ENCODE data around the gene FECH.
"Not testable (repeated sequence)": the region's sequence is repeated elsewhere in the genome, so short reads cannot be mapped to it uniquely, and the experiment has no call there.

The FECH gene

GRCh38 chr18:57595347-57595746 is 8.8 kb upstream of the FECH start:
- no peak for DNase-seq
- POLR2A ChIA-PET = no interaction called here

GRCh38 chr18:57592716-57593115 is 6.2 kb upstream of the FECH start:
- POLR2A ChIA-PET; H3K4me3 ChIP-seq (ENCODE audit: control insufficient read depth in 1 of 7, extremely low read depth in 1 of 7, insufficient read depth in 4 of 7, low read depth in 2 of 7, low read length in 6 of 7); H3K9me3 ChIP-seq (ENCODE audit: control extremely low read depth in 1 of 5, control insufficient read depth in 4 of 5, insufficient read depth in 2 of 5, low read depth in 1 of 5, low read length in 4 of 5); H3K27ac ChIP-seq (ENCODE audit: insufficient read depth in 1 of 2, low read depth in 1 of 2, low read length in 2 of 2, poor library complexity in 1 of 2, severe bottlenecking in 2 of 2); H3K27me3 ChIP-seq (replicated peaks in 2 of 5; ENCODE audit: control insufficient read depth in 4 of 5, insufficient read depth in 5 of 5, low read length in 4 of 5); H3K36me3 ChIP-seq (ENCODE audit: control insufficient read depth in 4 of 4, insufficient read depth in 4 of 4, low read length in 3 of 4); H3K4me1 ChIP-seq (ENCODE audit: control extremely low read depth in 1 of 4, control insufficient read depth in 4 of 4, insufficient read depth in 4 of 4, low read length in 3 of 4): not testable (repeated sequence)
- CTCF ChIA-PET = interaction anchor here (0.6 to 2.3 kb wide), 5 partner anchors 11 to 1419 kb away, joined by 3 to 8 read pairs (median 3); no protein-coding TSS in a partner anchor
- DNase-seq = peak in 2 of 3 donors; percentile 28
- WGBS (ENCODE audit: insufficient coverage) = 40% methylated on average over 1 of the region's 4 CpGs

More at GRCh38 chr18:57595347-57595746, 8.8 kb upstream of the FECH start:
- Histone ChIP-seq H3K9me3 (ENCODE audit: control extremely low read depth in 1 of 5, control insufficient read depth in 4 of 5, insufficient read depth in 2 of 5, low read depth in 1 of 5, low read length in 4 of 5) (peaks cover 1 to 5% (median 2%) of the 10 kb centered on the region in 5 experiments), H3K4me3 (ENCODE audit: control insufficient read depth in 1 of 7, extremely low read depth in 1 of 7, insufficient read depth in 4 of 7, low read depth in 2 of 7, low read length in 6 of 7) (no peak overlapping the region), H3K4me1 (ENCODE audit: control extremely low read depth in 1 of 4, control insufficient read depth in 4 of 4, insufficient read depth in 4 of 4, low read length in 3 of 4) (peaks cover 0 to 4% (median 0%) of the 10 kb centered on the region in 4 experiments), H3K27ac (ENCODE audit: insufficient read depth in 1 of 2, low read depth in 1 of 2, low read length in 2 of 2, poor library complexity in 1 of 2, severe bottlenecking in 2 of 2) (no peak overlapping the region), H3K36me3 (ENCODE audit: control insufficient read depth in 4 of 4, insufficient read depth in 4 of 4, low read length in 3 of 4) (peaks cover 2 to 25% (median 15%) of the 10 kb centered on the region in 4 experiments), H3K27me3 (replicated peaks in 2 of 5; ENCODE audit: control insufficient read depth in 4 of 5, insufficient read depth in 5 of 5, low read length in 4 of 5) (no peaks in the 10 kb centered on the region)
- CTCF ChIA-PET = interaction anchor here (1.7 kb wide), 1 partner anchor 15 kb away, joined by 5 read pairs; no protein-coding TSS in a partner anchor

- Histone ChIP-seq H3K4me1 (ENCODE audit: control extremely low read depth in 1 of 4, control insufficient read depth in 4 of 4, insufficient read depth in 4 of 4, low read length in 3 of 4) (peaks cover 0 to 18% (median 13%) of the 10 kb centered on the region in 4 experiments), H3K36me3 (ENCODE audit: control insufficient read depth in 4 of 4, insufficient read depth in 4 of 4, low read length in 3 of 4) (no peaks in the 10 kb centered on the region), H3K9me3 (ENCODE audit: control extremely low read depth in 1 of 5, control insufficient read depth in 4 of 5, insufficient read depth in 2 of 5, low read depth in 1 of 5, low read length in 4 of 5) (no peaks in the 10 kb centered on the region), H3K27ac (ENCODE audit: insufficient read depth in 1 of 2, low read depth in 1 of 2, low read length in 2 of 2, poor library complexity in 1 of 2, severe bottlenecking in 2 of 2) (peak overlapping the region in 1 of 2 experiments; percentile 5), H3K4me3 (ENCODE audit: control insufficient read depth in 1 of 7, extremely low read depth in 1 of 7, insufficient read depth in 4 of 7, low read depth in 2 of 7, low read length in 6 of 7) (no peak overlapping the region), H3K27me3 (replicated peaks in 2 of 5; ENCODE audit: control insufficient read depth in 4 of 5, insufficient read depth in 5 of 5, low read length in 4 of 5) (no peaks in the 10 kb centered on the region)
- no peak for DNase-seq
- WGBS (ENCODE audit: insufficient coverage) = no CpG with 5 or more reads among the region's 2 CpGs
- POLR2A ChIA-PET = no interaction called here
- CTCF ChIA-PET = interaction anchor here (0.6 to 1.0 kb wide), 3 partner anchors 13 to 35 kb away, joined by 3 read pairs; no protein-coding TSS in a partner anchor
These were observed 2.7 kb upstream of the FECH start for GRCh38 chr18:57589161-57589560.

GRCh38 chr18:57587098-57587661 is 678 bp upstream of the FECH start:
- DNase-seq = no peak
- POLR2A ChIA-PET = no interaction called here
- H3K27ac ChIP-seq (ENCODE audit: insufficient read depth in 1 of 2, low read depth in 1 of 2, low read length in 2 of 2, poor library complexity in 1 of 2, severe bottlenecking in 2 of 2) = peak overlapping the region in 1 of 2 experiments; percentile 70
- no peaks in the 10 kb centered on the region for H3K9me3 ChIP-seq (ENCODE audit: control extremely low read depth in 1 of 5, control insufficient read depth in 4 of 5, insufficient read depth in 2 of 5, low read depth in 1 of 5, low read length in 4 of 5)
- 100% methylated on average over 1 of the region's 12 CpGs for WGBS (ENCODE audit: insufficient coverage)
- H3K36me3 ChIP-seq (ENCODE audit: control insufficient read depth in 4 of 4, insufficient read depth in 4 of 4, low read length in 3 of 4) = peaks cover 0 to 3% (median 2%) of the 10 kb centered on the region in 4 experiments
- H3K27me3 ChIP-seq (replicated peaks in 2 of 5; ENCODE audit: control insufficient read depth in 4 of 5, insufficient read depth in 5 of 5, low read length in 4 of 5) = no peaks in the 10 kb centered on the region
- peaks cover 0 to 22% (median 12%) of the 10 kb centered on the region in 4 experiments for H3K4me1 ChIP-seq (ENCODE audit: control extremely low read depth in 1 of 4, control insufficient read depth in 4 of 4, insufficient read depth in 4 of 4, low read length in 3 of 4)
- CTCF ChIA-PET = no interaction called here
- peak overlapping the region in 6 of 7 experiments; percentile 46 to 87 (median 78) for H3K4me3 ChIP-seq (ENCODE audit: control insufficient read depth in 1 of 7, extremely low read depth in 1 of 7, insufficient read depth in 4 of 7, low read depth in 2 of 7, low read length in 6 of 7)

GRCh38 chr18:57585855-57586250 is 649 bp downstream of the FECH start:
- Histone ChIP-seq H3K27me3 (replicated peaks in 2 of 5; ENCODE audit: control insufficient read depth in 4 of 5, insufficient read depth in 5 of 5, low read length in 4 of 5) (no peaks in the 10 kb centered on the region), H3K36me3 (ENCODE audit: control insufficient read depth in 4 of 4, insufficient read depth in 4 of 4, low read length in 3 of 4) (peaks cover 0 to 8% (median 2%) of the 10 kb centered on the region in 4 experiments), H3K4me1 (ENCODE audit: control extremely low read depth in 1 of 4, control insufficient read depth in 4 of 4, insufficient read depth in 4 of 4, low read length in 3 of 4) (peaks cover 0 to 36% (median 21%) of the 10 kb centered on the region in 4 experiments), H3K27ac (ENCODE audit: insufficient read depth in 1 of 2, low read depth in 1 of 2, low read length in 2 of 2, poor library complexity in 1 of 2, severe bottlenecking in 2 of 2) (peak overlapping the region in 1 of 2 experiments; percentile 70), H3K4me3 (ENCODE audit: control insufficient read depth in 1 of 7, extremely low read depth in 1 of 7, insufficient read depth in 4 of 7, low read depth in 2 of 7, low read length in 6 of 7) (peak overlapping the region; percentile 46 to 87 (median 77)), H3K9me3 (ENCODE audit: control extremely low read depth in 1 of 5, control insufficient read depth in 4 of 5, insufficient read depth in 2 of 5, low read depth in 1 of 5, low read length in 4 of 5) (no peaks in the 10 kb centered on the region)
- CTCF ChIA-PET = no interaction called here
- WGBS (ENCODE audit: insufficient coverage) = 27% methylated on average over 8 of the region's 8 CpGs
- DNase-seq = peak in 1 of 3 donors; percentile 11
- POLR2A ChIA-PET = no interaction called here

- H3K4me1 ChIP-seq (ENCODE audit: control extremely low read depth in 1 of 4, control insufficient read depth in 4 of 4, insufficient read depth in 4 of 4, low read length in 3 of 4) = peaks cover 0 to 40% (median 22%) of the 10 kb centered on the region in 4 experiments
- no peaks in the 10 kb centered on the region for H3K9me3 ChIP-seq (ENCODE audit: control extremely low read depth in 1 of 5, control insufficient read depth in 4 of 5, insufficient read depth in 2 of 5, low read depth in 1 of 5, low read length in 4 of 5)
- peaks cover 0 to 12% (median 2%) of the 10 kb centered on the region in 4 experiments for H3K36me3 ChIP-seq (ENCODE audit: control insufficient read depth in 4 of 4, insufficient read depth in 4 of 4, low read length in 3 of 4)
- DNase-seq = no peak
- no peak overlapping the region for H3K27ac ChIP-seq (ENCODE audit: insufficient read depth in 1 of 2, low read depth in 1 of 2, low read length in 2 of 2, poor library complexity in 1 of 2, severe bottlenecking in 2 of 2)
- ChIA-PET POLR2A (no interaction called here), CTCF (no interaction called here)
- no peaks in the 10 kb centered on the region for H3K27me3 ChIP-seq (replicated peaks in 2 of 5; ENCODE audit: control insufficient read depth in 4 of 5, insufficient read depth in 5 of 5, low read length in 4 of 5)
- WGBS (ENCODE audit: insufficient coverage) = 89% methylated on average over 9 of the region's 9 CpGs
- peak overlapping the region in 6 of 7 experiments; percentile 46 to 87 (median 78) for H3K4me3 ChIP-seq (ENCODE audit: control insufficient read depth in 1 of 7, extremely low read depth in 1 of 7, insufficient read depth in 4 of 7, low read depth in 2 of 7, low read length in 6 of 7)
These were observed 1.1 kb downstream of the FECH start for GRCh38 chr18:57585421-57585820.

GRCh38 chr18:57584444-57584843 is 2.1 kb downstream of the FECH start:
- WGBS (ENCODE audit: insufficient coverage) = no CpG with 5 or more reads among the region's 3 CpGs
- ChIA-PET POLR2A (no interaction called here), CTCF (no interaction called here)
- Histone ChIP-seq H3K9me3 (ENCODE audit: control extremely low read depth in 1 of 5, control insufficient read depth in 4 of 5, insufficient read depth in 2 of 5, low read depth in 1 of 5, low read length in 4 of 5) (no peaks in the 10 kb centered on the region), H3K27me3 (replicated peaks in 2 of 5; ENCODE audit: control insufficient read depth in 4 of 5, insufficient read depth in 5 of 5, low read length in 4 of 5) (no peaks in the 10 kb centered on the region), H3K36me3 (ENCODE audit: control insufficient read depth in 4 of 4, insufficient read depth in 4 of 4, low read length in 3 of 4) (peaks cover 0 to 20% (median 5%) of the 10 kb centered on the region in 4 experiments), H3K27ac (ENCODE audit: insufficient read depth in 1 of 2, low read depth in 1 of 2, low read length in 2 of 2, poor library complexity in 1 of 2, severe bottlenecking in 2 of 2) (no peak overlapping the region), H3K4me1 (ENCODE audit: control extremely low read depth in 1 of 4, control insufficient read depth in 4 of 4, insufficient read depth in 4 of 4, low read length in 3 of 4) (peaks cover 0 to 41% (median 22%) of the 10 kb centered on the region in 4 experiments), H3K4me3 (ENCODE audit: control insufficient read depth in 1 of 7, extremely low read depth in 1 of 7, insufficient read depth in 4 of 7, low read depth in 2 of 7, low read length in 6 of 7) (peak overlapping the region in 1 of 7 experiments; percentile 79)
- no peak for DNase-seq
